Endothelial cell of umbilical vein (primary cell): Measurements from ENCODE around the gene DUSP22. TPM values are rescaled to one million over a fixed set of nuclear protein-coding genes. Genes with fewer than 3 reads are reported as not detected.

Experiments
- BruUV-seq: library from RNA; stranded (reverse); fragments of 400-500 nt; replicated peaks from 2 replicates; lab custom pipeline; 2021; lab: Mats Ljungman, UMichigan
- CTCF ChIA-PET: fragments of 300-600, 350-600 bp; sonication (Branson Sonifier 250); formaldehyde crosslinking; loops from one replicate; lab custom pipeline; 2021; ENCODE audit warnings: antibody characterized with exemption, inconsistent platforms; lab: Charles Lee
- POLR2A ChIA-PET: fragments of 300-600, 350-600 bp; sonication (Branson Sonifier 250); formaldehyde crosslinking; loops from one replicate; lab custom pipeline; 2021; ENCODE audit warnings: antibody characterized with exemption, inconsistent platforms; lab: Charles Lee
- DNase-seq: peaks from one replicate; pipeline ENCODE4 v3.0.0-alpha.2; 2011; ENCODE audit warnings: low read depth, low spot score
- FAIRE-seq: peaks from 2 replicates; lab custom pipeline; 2011; peaks lifted over from hg19 to GRCh38; lab: Jason Lieb, UNC
- H2AFZ ChIP-seq: 2 replicates; pipeline ENCODE4 v1.6.0; 2012; ENCODE audit warnings: low read depth, low read length, control low read depth, inconsistent platforms
- H3K27ac ChIP-seq: 2 replicates; pipeline ENCODE4 v1.5.1; 2011; ENCODE audit warnings: low read depth, mild to moderate bottlenecking, control low read depth, low read length, moderate library complexity; ENCODE audit not compliant: insufficient read depth
- H3K27me3 ChIP-seq, 2 experiments: 2 replicates each; pipeline versions ENCODE4 v1.6.0 to v1.6.1; 2011; ENCODE audit warnings: low read length in 2 of 2, mixed read lengths in 1 of 2; ENCODE audit not compliant: control insufficient read depth in 2 of 2, insufficient read depth in 2 of 2
- H3K36me3 ChIP-seq, 2 experiments: 2 replicates in 1 of 2; 3 replicates in 1 of 2; pipeline ENCODE4 v1.5.1; 2011; ENCODE audit warnings: low read length in 2 of 2, mild to moderate bottlenecking in 1 of 2, moderate library complexity in 1 of 2; ENCODE audit not compliant: control insufficient read depth in 2 of 2, insufficient read depth in 2 of 2; ENCODE audit errors: extremely low read depth in 1 of 2
- H3K4me1 ChIP-seq: 3 replicates; pipeline ENCODE4 v1.5.1; 2011; ENCODE audit warnings: mild to moderate bottlenecking, low read length; ENCODE audit not compliant: control insufficient read depth, insufficient read depth; ENCODE audit errors: extremely low read depth
- H3K4me2 ChIP-seq: 2 replicates; pipeline ENCODE4 v1.6.1; 2011; ENCODE audit warnings: low read length, control low read depth, mixed read lengths; ENCODE audit not compliant: insufficient read depth
- H3K4me3 ChIP-seq, 3 experiments: fragments of 200-600 bp in 1 of 3; sonication (generic), shearing (Covaris generic) in 1 of 3; replicated peaks in 1 of 3; 2 replicates each; pipeline ENCODE4 v1.5.1; 2011 to 2016; ENCODE audit warnings: control low read depth in 3 of 3, low read length in 3 of 3, mild to moderate bottlenecking in 2 of 3, inconsistent platforms in 1 of 3, low read depth in 1 of 3, moderate library complexity in 1 of 3; ENCODE audit not compliant: insufficient read depth in 1 of 3
- H3K79me2 ChIP-seq: 2 replicates; pipeline ENCODE4 v1.6.0; 2012; ENCODE audit warnings: low read length, inconsistent platforms; ENCODE audit not compliant: control insufficient read depth, insufficient read depth
- H3K9ac ChIP-seq: replicated peaks from 2 replicates; pipeline ENCODE3; 2011; ENCODE audit warnings: low read length, control low read depth; ENCODE audit not compliant: insufficient read depth; ENCODE audit errors: extremely low read depth
- H3K9me1 ChIP-seq: replicated peaks from 3 replicates; pipeline ENCODE4 v1.6.0; 2011; ENCODE audit warnings: mild to moderate bottlenecking, low read length; ENCODE audit not compliant: control insufficient read depth, insufficient read depth; ENCODE audit errors: extremely low read depth
- H3K9me3 ChIP-seq: replicated peaks from 2 replicates; pipeline ENCODE4 v1.5.1; 2012; ENCODE audit warnings: low read length, inconsistent platforms; ENCODE audit not compliant: control insufficient read depth, insufficient read depth
- H4K20me1 ChIP-seq: replicated peaks from 2 replicates; pipeline ENCODE3; 2011; ENCODE audit warnings: mild to moderate bottlenecking, low read length; ENCODE audit not compliant: control insufficient read depth, insufficient read depth; ENCODE audit errors: extremely low read depth
- CTCF ChIP-seq, 2 donors: IDR thresholded peaks; 1 replicate in 1 of 2; 2 replicates in 1 of 2; pipeline ENCODE4 v1.5.1; 2011; ENCODE audit warnings: low read length in 2 of 2, mild to moderate bottlenecking in 2 of 2, moderate library complexity in 2 of 2, control low read depth in 1 of 2, inconsistent platforms in 1 of 2, low read depth in 1 of 2; ENCODE audit not compliant: insufficient read depth in 1 of 2; ENCODE audit errors: extremely low read depth in 1 of 2
- GATA2 ChIP-seq: IDR thresholded peaks from 2 replicates; pipeline ENCODE4 v1.7.0; 2011; ENCODE audit warnings: low read depth, mild to moderate bottlenecking, moderate library complexity, mixed read lengths, low read length; ENCODE audit not compliant: insufficient read length, insufficient read depth
- MYC ChIP-seq: IDR thresholded peaks from one replicate; pipeline ENCODE4 v1.6.1; 2011; ENCODE audit warnings: mild to moderate bottlenecking, low read depth, low read length
- dilution Hi-C: fragments of 300-500 bp; cut with MboI; formaldehyde crosslinking; loops from one replicate; pipeline ENCODE4 v1.15.0; 2019; ENCODE audit warnings: low sequenced_read_pairs; ENCODE audit not compliant: extremely low pct_ligation_motif_present
- intact Hi-C: fragments of 100-400 bp; cut with micrococcal nuclease; formaldehyde crosslinking; loops from one replicate; pipeline ENCODE4 v1.10.0; 2022
- polyA plus RNA-seq, 4 experiments: library from polyadenylated mRNA; depleted of rRNA in 3 of 4; stranded (reverse) in 3 of 4; unstranded in 1 of 4; fragments of >200 nt; gene quantifications; 2 replicates each; pipeline versions ENCODE4 v1.2.1 to v1.2.3, GENCODE V29; 2011 to 2012; ENCODE audit warnings: missing spikeins in 1 of 4
- total RNA-seq: library from RNA; stranded (reverse); gene quantifications from 2 replicates; pipeline ENCODE4 v1.2.3, GENCODE V29; 2021

Gene DUSP22
- total and polyA plus RNA-seq, 2 donors (not counting 3 experiments of a cell fraction or from before 2014, with no cell fraction given), result 23.2 to 33.9 TPM

DNA sequence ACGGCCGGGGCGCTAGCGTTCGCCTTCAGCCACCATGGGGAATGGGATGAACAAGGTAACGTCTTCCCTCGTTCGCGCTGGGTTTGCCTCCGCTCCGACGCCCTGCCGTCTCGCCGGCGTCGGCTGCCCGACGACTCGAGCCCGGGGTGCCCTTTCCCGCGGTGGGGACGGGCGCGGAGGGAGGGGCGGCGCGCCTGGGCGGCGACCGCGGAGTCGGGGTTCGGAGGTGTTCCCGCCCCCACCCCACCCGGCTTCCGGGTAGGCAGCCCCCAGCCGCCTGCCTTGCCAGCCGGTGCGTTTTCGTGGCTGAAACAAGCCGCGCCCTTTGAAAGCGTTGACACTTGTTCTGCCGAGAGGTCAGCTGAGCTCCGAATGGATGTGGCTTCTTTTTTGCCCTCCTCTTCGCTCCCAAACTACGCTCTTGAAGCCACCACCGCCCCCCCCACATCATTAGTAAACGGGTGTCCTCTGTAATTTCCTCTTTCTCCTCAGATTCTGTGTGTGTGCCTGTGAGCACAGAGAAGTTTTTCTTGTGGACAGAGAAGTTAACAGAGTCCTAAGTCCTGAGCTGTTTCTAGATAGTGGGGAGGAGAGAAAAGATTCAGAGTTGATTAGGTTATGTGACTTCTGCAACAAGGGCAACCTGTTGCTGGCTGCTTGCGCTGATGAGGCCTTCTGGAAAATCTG lies 362 bp downstream of the DUSP22 start:
- peak overlapping the region; percentile 60 for H3K9ac ChIP-seq
- dilution Hi-C loops (no loop called here), intact Hi-C loops (loop anchor here (1.0 to 5.0 kb wide), 3 partner anchors 40 to 420 kb away; no protein-coding TSS in a partner anchor)
- H3K27me3 ChIP-seq, result no peaks in the 10 kb centered on the region
- H3K9me3 ChIP-seq, result no peaks in the 10 kb centered on the region
- peaks cover 33% of the 10 kb centered on the region for H3K79me2 ChIP-seq
- no peaks in the 10 kb centered on the region for H3K36me3 ChIP-seq
- peaks cover 31% of the 10 kb centered on the region for H3K4me1 ChIP-seq
- H3K4me3 ChIP-seq, result peak overlapping the region; percentile 48 to 73 (median 53)
- FAIRE-seq, result no peak
- no peaks in the 10 kb centered on the region for H4K20me1 ChIP-seq
- CTCF ChIA-PET, result interaction anchor here (1.5 kb wide), 1 partner anchor 41 kb away, joined by 7 read pairs; no protein-coding TSS in a partner anchor
- TF ChIP-seq GATA2 (no peak), MYC (no peak), CTCF (IDR thresholded peaks at IDR 0.05; ENCODE audit: extremely low read depth in 1 of 2, insufficient read depth in 1 of 2, low read depth in 1 of 2, low read length in 2 of 2) (no peak)
- POLR2A ChIA-PET, result no interaction called here
- no peaks in the 10 kb centered on the region for H3K9me1 ChIP-seq
- BruUV-seq, result no TSS peak
- peak overlapping the region; percentile 91 for H3K4me2 ChIP-seq
- peak overlapping the region; percentile 11 for H3K27ac ChIP-seq
- DNase-seq, result peak; percentile 63
- H2AFZ ChIP-seq, result peak overlapping the region; percentile 45
